Tibial artery (tissue), 4 donors: ENCODE results near the gene GALNT16.

ENCODE experiments used
- DNase-seq, 2 donors: peaks; one replicate each; pipeline ENCODE4 v3.0.0-alpha.2; 2019
- H3K27ac ChIP-seq, 2 donors: fragments of 200-600 bp; sonication (generic) in 1 of 2; 1 replicate in 1 of 2; 2 replicates in 1 of 2; pipeline ENCODE4 v1.5.1; 2018 to 2019; ENCODE audit warnings: mild to moderate bottlenecking in 1 of 2
- H3K27me3 ChIP-seq, 2 donors: fragments of 200-600 bp; sonication (generic) in 1 of 2; one replicate each; pipeline versions ENCODE4 v1.5.1 to v1.6.0; 2016 to 2019
- H3K36me3 ChIP-seq, 3 donors: fragments of 200-600 bp; sonication (generic) in 2 of 3; one replicate each; pipeline ENCODE4 v1.5.1; 2016 to 2019; ENCODE audit warnings: mild to moderate bottlenecking in 2 of 3
- H3K4me1 ChIP-seq, 4 donors: fragments of 200-600 bp; sonication (generic) in 2 of 4; 1 replicate in 3 of 4; 2 replicates in 1 of 4; pipeline ENCODE4 v1.5.1; 2016 to 2019
- H3K4me3 ChIP-seq, 2 donors: fragments of 200-600 bp; sonication (generic) in 1 of 2; 1 replicate in 1 of 2; 2 replicates in 1 of 2; pipeline ENCODE4 v1.5.1; 2018 to 2019; ENCODE audit warnings: mild to moderate bottlenecking in 2 of 2
- H3K9me3 ChIP-seq, 3 donors: fragments of 200-600 bp; sonication (generic) in 1 of 3; one replicate each; pipeline ENCODE4 v1.5.1; 2016 to 2019
- CTCF ChIP-seq, 2 experiments: fragments of 200-600 bp in 1 of 2; fragments of 450-650 bp in 1 of 2; IDR thresholded peaks; one replicate each; pipeline ENCODE4 v1.5.1; 2017 to 2019; ENCODE audit warnings: antibody characterized with exemption in 2 of 2, mild to moderate bottlenecking in 1 of 2, moderate library complexity in 1 of 2
- intact Hi-C: fragments of 100-400 bp; cut with DNase I; formaldehyde crosslinking; loops from one replicate; pipeline ENCODE4 v1.15.0; 2023; ENCODE audit warnings: low total_unique reads

GALNT16 gene

GRCh38 chr14:69334576-69334975, 74.6 kb downstream of the GALNT16 start:
- H3K9me3 ChIP-seq: no peaks in the 10 kb centered on the region
- no peaks in the 10 kb centered on the region for H3K27me3 ChIP-seq
- H3K36me3 ChIP-seq: peaks cover 0 to 3% (median 0%) of the 10 kb centered on the region in 3 donors
- no peak overlapping the region for H3K27ac ChIP-seq
- peaks cover 0 to 9% (median 0%) of the 10 kb centered on the region in 4 donors for H3K4me1 ChIP-seq
- DNase-seq: no peak
- TF ChIP-seq CTCF (IDR thresholded peaks at IDR 0.05): no peak
- intact Hi-C loops: no loop called here
- no peak overlapping the region for H3K4me3 ChIP-seq

GRCh38 chr14:69335371-69335771, 75.4 kb downstream of the GALNT16 start:
- Histone ChIP-seq H3K4me3 (no peak overlapping the region), H3K27me3 (no peaks in the 10 kb centered on the region), H3K4me1 (peaks cover 0 to 9% (median 0%) of the 10 kb centered on the region in 4 donors), H3K36me3 (peaks cover 0 to 5% (median 0%) of the 10 kb centered on the region in 3 donors), H3K27ac (no peak overlapping the region), H3K9me3 (no peaks in the 10 kb centered on the region)
- DNase-seq: no peak
- intact Hi-C loops: no loop called here
- TF ChIP-seq CTCF (IDR thresholded peaks at IDR 0.05): no peak

GRCh38 chr14:69337984-69338383, 78.0 kb downstream of the GALNT16 start:
- TF ChIP-seq CTCF (IDR thresholded peaks at IDR 0.05): no peak
- Histone ChIP-seq H3K27me3 (no peaks in the 10 kb centered on the region), H3K36me3 (peaks cover 0 to 11% (median 0%) of the 10 kb centered on the region in 3 donors), H3K4me3 (no peak overlapping the region), H3K27ac (no peak overlapping the region), H3K9me3 (no peaks in the 10 kb centered on the region), H3K4me1 (peaks cover 0 to 9% (median 0%) of the 10 kb centered on the region in 4 donors)
- DNase-seq: no peak
- intact Hi-C loops: no loop called here

GRCh38 chr14:69339426-69339825, 79.5 kb downstream of the GALNT16 start:
- no peak for DNase-seq
- H3K27me3 ChIP-seq: no peaks in the 10 kb centered on the region
- peaks cover 0 to 11% (median 0%) of the 10 kb centered on the region in 3 donors for H3K36me3 ChIP-seq
- peaks cover 0 to 13% (median 0%) of the 10 kb centered on the region in 4 donors for H3K4me1 ChIP-seq
- no peaks in the 10 kb centered on the region for H3K9me3 ChIP-seq
- intact Hi-C loops: no loop called here
- no peak for TF ChIP-seq CTCF (IDR thresholded peaks at IDR 0.05)
- no peak overlapping the region for H3K27ac ChIP-seq
- no peak overlapping the region for H3K4me3 ChIP-seq

- intact Hi-C loops: no loop called here
- no peak for DNase-seq
- H3K27ac ChIP-seq: no peak overlapping the region
Measured at GRCh38 chr14:69342928-69343525, 83.1 kb downstream of the GALNT16 start.

More at GRCh38 chr14:69342928-69343525, 83.1 kb downstream of the GALNT16 start:
- TF ChIP-seq CTCF (IDR thresholded peaks at IDR 0.05): no peak
- no peaks in the 10 kb centered on the region for H3K27me3 ChIP-seq
- no peak overlapping the region for H3K4me3 ChIP-seq
- H3K9me3 ChIP-seq: no peaks in the 10 kb centered on the region
- H3K36me3 ChIP-seq: peaks cover 0 to 20% (median 0%) of the 10 kb centered on the region in 3 donors
- peaks cover 0 to 4% (median 0%) of the 10 kb centered on the region in 4 donors for H3K4me1 ChIP-seq
